WTC11 (cell line): ENCODE data around the gene CENPX.

Experiments
- CTCF ChIP-seq: fragments of 200-600 bp; IDR thresholded peaks from 2 replicates; pipeline ENCODE4 v1.8.0; 2022; ENCODE audit warnings: antibody characterized with exemption
- MAX ChIP-seq: sonication (generic); formaldehyde crosslinking; IDR thresholded peaks from 2 replicates; pipeline ENCODE4 v1.8.0; 2022; ENCODE audit warnings: mild to moderate bottlenecking, missing genetic modification reagents
- ZNF512 ChIP-seq: sonication (generic); formaldehyde crosslinking; IDR thresholded peaks from 2 replicates; pipeline ENCODE4 v1.8.1; 2022; ENCODE audit warnings: missing genetic modification reagents, borderline replicate concordance

DNA sequence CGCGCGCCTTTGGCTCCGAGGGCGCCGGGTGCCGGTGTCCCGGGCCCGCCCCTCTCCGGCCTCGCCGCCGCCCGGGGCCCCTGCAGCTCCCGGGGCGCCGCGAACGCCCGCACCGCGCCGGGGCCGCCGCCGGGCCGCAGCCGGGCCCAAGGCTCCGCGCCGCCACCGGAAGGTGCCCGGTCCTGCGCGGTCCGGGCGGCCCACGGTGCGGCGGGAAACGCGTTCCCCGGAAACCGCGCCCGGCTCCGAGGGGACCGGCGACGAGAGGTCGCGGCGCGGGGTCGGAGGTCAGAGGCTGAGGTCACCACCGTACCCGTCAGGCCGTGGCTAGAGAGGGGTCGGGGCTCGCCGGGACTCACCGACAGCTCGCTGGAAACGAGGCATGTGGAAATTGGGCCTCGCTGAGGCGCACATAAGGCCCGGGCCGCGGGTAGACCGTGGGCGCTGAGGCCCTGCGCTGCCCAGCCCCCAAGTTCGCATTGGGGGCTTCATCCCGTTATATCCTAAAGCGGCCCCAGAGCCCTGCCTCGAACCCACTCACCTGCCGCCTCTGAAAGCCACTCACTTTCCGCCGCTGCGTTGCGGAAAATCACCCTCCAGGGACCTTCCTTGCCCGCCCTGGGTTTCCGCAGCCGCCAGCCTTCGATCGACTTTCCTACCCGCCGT lies 43.1 kb upstream of the CENPX start, which contains the start of gene DUS1L:
- TF ChIP-seq CTCF (no peak), MAX (CRISPR knock-in tag) (no peak), ZNF512 (CRISPR knock-in tag) (no peak)
